Activated CD4-positive, alpha-beta T cell treated with anti-CD3 and anti-CD28 coated beads, Interleukin-10, Interleukin-2, amounts not matched to agents 100 ng/mL and 50 ng/mL, durations not matched to agents 16 hours and 8 hours (primary cell): ENCODE results near the gene PRKN.

Source experiments
- DNase-seq: peaks from one replicate; pipeline ENCODE4 v3.0.0-alpha.2; 2020

Gene PRKN

DNA sequence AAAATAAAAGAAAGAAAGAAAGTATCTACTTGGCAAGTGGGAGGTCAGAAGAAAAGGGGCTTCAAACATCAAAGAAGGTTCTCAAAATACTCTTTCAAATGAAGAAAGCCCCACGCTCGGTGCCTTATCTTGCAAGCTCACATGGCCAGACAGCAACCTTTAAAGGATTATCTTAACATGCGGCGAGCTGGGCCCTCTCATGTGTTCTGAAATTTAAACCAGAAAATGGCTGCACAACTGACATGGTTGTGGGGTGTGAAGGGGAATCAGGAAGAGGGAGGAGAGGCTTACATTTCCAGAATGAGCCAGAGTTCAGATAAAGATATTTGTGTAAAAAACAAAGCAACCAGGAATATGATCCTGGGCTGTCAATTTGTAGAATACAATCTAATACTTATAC, 363.1 kb downstream of the PRKN start:
- no peak for DNase-seq

DNA sequence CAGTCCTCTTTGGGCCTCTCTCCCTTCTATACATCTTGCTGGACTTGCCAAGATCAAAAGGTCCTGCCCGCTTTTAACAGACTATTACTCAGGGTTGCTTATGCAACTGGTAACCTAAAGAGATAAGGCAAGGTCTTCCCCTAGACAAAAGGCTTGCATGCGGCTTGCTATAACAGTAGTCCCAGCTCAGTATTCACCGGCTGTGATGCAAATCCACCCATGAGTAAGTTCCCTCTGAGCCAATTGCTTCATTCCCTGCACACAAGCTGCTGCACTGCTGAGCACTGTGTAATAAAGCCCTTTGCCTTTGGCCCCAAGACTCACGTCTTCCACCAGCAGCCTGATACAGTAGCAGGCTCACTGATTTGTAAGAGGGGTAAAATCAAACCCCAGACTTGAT, 363.8 kb downstream of the PRKN start:
- no peak for DNase-seq

DNA sequence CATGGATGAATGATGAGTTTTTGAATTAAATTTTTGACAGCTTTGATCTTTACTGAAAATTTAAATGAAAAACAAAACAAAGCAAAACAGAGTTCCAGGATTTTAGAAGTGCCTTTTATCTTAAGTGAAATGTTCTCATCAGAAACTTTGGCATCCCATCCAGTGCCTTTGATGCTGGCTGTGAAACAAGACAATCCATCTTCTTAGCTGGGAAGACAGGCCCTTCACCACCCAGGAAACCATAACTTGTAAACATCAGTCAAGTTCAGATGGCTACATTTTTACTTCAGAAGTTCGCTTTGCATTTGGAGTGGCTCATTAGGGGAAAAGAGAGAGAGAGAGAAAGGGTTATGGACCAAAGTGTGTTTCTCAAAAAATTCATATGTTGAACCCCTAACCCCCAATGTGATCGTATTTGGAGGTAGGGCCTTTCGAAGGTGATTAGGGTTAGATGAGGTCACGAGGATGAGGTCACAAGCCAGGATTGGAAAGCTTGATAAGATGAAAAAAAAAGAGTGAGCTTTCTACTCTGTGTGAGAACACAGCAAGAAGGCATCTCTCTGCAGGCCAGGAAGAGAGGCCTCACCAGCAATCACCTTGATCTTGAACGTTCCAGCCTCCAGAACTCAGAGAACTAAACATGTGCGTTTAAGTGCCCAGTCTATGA, 366.5 kb downstream of the PRKN start:
- no peak for DNase-seq

DNA sequence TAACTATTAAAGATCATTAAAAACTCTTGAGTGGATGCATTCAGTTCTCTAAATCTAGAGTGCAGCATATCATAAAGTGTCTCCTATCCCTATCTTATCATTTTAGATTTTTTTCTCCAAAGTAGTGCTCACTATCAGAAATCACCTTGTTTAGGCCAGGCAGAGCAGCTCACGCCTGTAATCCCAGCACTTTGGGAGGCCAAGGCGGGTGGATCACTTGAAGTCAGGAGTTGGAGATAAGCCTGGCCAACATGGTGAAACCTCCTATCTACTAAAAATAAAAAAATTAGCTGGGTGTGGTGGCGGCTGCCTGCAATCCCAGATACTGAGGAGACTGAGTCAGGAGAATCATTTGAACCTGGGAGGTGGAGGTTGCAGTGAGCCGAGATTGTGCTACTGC, 368.9 kb downstream of the PRKN start:
- DNase-seq: no peak

DNA sequence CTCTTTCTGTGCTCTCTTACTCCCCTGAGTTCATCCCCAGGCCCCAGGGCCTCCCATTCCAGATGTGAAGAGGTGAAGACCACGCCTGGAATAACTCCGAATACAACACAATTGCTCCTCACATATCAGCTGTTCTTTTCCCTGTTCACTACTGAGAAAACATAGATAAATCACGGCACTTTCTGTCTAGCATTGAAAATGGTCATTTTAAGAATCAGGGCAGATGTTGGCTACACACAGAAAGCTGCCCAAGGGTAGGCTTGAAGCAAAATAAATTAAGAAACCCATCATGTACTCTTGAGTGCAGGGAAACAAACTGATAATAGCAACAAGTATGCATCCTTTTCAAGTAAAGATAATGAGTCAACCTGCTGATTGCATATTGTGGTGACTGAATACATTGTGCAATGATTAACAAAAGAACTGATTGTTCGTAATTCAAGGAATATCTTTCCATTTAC, 382.5 kb downstream of the PRKN start:
- no peak for DNase-seq

DNA sequence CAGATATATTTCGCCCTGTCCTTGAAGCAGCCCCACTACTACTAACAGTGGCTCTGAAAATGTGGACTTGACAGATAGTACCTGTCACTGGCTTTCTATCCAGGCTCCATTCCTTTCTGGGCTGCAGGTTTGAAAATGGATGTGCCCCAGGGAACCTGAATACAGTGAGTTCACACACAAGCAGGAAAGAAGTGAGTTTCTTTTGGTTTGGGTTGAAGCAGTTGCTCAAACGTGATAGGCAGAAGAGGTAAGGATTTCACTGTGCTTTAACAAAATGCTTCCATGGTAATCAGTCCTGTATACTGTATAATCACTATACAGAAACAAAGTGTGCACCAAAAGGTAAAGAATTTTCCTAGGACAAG, 382.9 kb downstream of the PRKN start:
- DNase-seq: no peak

DNA sequence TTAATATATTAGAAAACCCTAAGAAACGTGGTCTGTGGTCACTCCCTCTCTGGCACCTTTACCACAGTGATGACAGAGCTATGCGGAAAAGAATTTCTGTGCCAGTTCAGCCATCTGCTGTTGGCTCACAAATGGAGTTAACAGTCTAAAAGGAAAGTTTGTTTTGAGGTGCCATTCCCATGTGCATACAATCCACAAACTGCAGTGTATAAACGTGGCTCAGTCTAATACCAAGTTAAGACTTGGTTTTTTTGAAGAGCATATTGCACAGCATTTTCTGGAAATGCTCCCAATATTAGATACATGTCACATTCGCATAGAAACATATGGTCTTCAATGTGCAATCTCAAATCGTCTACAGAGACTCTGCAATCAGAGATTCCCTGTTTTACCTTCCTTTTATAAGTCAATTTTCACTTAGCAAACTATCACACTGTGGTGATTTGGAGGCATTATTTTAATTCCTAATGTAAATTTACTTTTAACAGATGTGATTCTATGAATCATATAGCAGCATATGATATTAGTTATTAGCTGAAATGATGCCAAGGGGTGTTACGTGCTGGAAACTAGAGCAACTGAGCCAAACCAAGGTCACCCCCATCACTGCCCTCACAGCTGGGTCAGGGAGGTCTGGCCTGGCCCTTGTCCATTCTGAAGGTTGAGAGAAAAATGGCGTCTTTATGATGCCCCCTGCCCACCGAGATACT, 383.5 kb downstream of the PRKN start:
- DNase-seq: no peak

DNA sequence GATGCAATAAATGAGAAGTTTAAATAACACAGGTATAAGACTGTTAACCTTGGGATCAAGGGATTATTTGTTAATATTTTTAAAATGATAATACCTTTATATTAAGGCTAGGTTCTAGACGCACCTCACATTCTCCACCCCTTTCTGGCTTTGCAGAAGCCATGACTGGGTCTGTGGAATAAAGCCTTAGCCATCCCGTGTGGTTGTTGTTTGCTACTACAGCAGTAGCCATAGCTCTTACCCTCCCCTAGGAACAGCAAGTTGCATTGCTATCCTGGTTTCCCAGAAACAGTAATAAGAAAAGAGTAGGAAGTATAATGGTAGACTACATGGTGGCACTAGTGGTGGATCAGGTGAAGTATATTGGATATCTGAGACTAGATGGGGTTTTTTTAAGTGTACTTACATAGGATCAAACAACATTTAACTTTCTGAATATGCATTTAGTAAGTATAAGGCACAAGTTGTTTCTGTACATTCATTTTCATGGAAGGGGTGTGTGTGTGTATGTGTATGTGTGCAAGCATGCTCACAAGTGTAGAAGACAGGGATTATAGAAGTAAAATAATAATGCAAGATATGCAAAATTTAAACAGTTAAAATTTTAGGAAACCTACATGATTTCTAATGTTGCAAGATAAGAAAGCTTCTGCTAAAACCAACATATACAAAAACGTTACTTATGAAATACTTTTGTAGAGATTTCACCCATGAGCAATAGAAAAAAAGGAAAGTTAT, 384.2 kb downstream of the PRKN start:
- DNase-seq: no peak

DNA sequence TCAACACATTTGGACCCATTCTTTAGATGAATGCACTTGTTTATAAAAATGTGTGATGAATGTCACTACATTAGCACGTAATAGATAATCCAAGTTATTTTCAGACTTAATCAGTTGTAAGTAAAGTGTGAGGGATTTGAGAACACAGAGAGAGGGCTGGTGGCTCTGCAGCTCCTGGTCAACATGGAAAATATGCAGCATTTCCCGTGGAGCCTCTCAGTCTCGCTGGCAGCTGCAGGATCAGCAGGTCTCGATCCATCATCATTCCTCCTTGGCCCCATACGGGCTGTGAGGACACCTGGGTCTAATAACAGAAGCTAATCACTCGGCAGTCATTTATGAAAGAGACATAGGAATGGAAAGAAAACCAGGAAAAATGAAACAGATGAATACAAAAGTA, 390.2 kb downstream of the PRKN start:
- no peak for DNase-seq

DNA sequence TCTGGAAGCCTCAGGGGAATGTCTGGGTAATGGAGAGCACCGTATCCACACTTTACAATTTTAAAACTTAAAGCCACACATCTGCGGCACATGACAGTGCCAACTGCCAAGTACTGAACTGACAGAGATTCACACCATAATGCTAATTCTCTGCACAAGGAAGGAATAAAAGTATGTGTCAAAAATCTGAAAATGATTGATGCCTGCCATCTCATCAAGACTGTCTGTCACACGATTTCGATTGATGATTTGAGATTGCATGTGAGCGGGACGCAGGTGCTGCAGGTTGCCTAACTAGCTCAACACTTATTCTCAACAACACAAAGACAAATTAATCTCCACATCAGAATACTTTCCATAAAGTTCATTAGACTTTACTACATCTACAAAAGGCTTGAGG, 391.2 kb downstream of the PRKN start:
- no peak for DNase-seq

DNA sequence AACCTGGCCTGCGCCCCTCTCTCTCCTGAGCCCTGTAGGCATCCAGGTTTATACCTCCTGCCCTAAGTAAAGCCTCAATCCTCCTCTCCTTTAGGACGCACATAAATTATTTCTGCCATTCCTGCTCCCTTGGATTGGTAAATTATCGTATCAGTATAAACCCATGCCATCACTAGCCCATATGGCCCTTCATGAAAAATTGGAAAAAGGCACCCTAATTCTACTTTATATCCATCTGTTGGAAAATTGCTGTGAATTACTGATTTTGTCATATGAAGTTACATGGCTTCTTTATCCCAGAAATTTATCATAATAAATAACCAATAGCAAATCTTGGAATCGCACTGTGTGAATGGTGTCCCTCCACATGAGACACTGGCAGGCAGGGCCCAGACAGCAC, 395.2 kb downstream of the PRKN start:
- DNase-seq: no peak

DNA sequence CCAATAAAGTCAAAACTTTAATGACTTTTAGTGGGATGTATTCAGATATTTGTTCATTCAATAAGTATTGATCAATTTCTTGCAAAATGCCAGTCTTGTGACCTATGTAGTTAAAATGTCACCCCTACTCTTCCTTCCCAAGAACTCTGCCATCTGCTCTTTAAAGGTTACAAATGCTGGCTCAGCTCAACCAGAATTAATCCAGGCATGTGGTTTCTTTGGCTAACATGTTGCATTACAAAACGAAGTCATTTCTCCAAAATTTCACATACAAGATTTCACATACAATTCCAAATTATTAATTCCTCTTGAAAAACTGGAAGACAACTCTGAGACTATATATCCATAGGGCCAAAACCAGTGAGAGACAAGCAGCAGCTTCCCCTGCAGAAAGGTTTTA, 395.7 kb downstream of the PRKN start:
- no peak for DNase-seq

DNA sequence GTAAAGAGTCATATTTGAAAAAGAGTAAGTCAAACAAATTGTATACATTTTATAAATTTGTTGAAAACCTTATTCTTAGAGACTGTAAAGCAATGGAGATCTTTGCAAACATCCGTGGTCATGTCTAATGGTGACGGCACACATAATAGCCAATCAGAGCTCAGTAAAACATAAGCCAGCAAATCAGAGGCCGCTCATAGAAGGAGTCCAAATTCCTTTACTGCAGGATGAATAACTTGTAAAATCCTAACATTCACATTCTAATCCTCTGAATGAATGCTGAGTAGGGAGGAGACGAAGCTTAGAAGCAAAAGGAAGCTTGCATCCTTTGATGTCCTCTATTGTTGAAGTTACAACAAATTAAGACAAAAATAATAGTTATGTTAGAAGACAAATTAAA, 401.7 kb downstream of the PRKN start:
- DNase-seq: no peak

DNA sequence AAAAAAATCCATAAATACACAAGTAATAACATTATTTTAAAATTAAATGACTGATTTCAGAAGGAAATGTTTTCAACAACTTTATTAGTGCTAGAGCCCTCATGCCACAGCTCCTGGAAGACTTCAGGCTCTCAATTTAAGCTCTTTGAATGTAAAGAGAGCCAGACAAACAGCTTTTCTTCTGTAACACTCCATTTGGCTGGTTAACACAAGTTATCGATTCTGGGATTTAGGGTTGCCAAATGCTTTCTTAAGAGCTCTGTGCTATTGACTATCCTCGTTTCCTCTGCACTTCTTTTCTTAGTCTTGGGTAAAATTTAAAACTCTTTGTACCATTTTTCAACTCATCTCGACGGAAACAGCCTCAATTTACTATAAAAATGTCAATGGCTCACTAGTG, 402.5 kb downstream of the PRKN start:
- no peak for DNase-seq

DNA sequence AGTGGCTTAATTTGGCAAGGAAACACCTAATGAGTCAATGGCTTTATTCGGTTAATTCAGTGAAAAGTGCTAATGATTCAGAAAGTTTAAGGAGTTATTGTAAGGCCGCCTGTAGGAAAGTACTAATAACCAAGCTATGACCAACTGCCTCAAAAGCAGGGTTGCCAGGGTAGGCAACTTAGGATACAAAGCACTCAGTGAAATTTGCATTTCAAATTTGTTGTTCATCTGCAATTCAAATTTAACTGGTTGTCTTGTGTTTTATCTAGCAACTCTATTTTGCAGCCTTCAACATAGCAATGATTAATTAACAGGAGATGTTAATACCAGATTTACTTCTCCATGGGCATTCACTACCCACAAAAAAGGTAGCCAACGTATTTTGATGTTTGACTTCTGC, 412.3 kb downstream of the PRKN start:
- DNase-seq: no peak

DNA sequence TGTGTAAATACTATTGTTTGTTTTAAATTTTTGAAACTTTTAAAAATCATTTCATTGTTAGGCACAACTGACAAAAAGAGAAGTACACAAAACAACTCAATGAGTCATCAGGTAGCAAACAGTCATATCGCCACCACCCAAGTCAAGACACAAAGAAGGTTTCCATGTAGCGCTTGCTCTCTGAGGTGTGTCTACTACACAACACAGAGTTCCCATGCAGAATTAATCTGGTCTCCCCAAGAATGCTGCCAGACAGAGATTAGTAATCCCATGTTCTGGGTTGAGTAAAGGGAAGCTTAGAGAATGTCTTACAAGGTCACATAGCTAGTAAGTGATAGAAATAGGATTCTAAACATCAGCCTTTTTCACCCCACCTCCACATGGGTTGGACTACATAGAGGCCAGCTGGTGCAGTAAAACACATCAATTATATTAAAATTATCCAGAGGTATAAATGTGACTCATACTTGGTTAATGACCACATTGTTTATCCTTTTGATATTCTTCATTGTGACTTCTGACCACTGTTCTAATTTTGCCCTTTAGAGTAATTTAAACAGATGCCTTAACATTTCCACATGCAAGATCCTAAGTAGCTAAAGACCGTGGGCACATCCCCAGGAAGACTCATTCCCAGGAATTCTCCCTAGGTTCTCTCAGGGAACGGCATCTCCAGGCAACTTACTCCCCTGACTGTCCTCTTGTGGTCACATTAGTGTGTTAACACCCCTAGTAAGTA, 413.5 kb downstream of the PRKN start:
- no peak for DNase-seq

DNA sequence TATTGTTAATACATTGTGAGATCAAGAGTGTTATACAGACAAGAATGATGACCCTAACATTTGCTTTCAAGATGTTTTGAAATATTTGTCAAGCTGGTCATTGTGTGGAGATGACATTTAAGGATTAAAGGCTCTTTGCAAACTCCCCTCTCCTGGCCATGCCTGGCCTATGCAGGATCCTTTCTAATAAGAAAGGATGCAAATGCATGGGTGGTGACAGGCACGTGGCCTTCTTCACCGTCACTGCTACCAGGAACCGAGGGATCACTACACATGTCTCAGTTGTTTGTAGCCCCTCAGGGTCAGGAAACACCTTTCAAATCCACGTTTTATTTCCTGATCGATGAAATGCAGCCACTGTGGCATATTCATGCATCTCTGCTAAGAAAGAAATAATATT, 419.7 kb downstream of the PRKN start:
- no peak for DNase-seq

DNA sequence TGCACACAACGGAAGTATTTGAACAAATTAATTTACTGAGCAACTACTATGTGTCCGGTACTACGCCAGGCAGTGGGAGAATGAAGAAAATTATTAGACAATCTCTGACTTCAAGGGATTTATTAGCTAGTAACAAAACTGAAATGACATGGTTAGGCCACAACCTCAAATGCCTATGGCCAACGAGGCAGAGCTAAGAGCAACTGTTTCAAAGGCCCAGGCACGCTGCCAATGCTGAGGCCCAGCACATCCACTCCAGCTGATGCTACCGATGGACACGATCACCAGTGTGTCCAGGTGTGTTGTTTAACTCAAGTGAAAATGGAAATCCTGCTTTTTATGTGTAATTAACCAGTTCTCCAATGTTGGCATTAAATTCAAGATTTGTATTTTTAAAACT, 420.9 kb downstream of the PRKN start:
- no peak for DNase-seq

DNA sequence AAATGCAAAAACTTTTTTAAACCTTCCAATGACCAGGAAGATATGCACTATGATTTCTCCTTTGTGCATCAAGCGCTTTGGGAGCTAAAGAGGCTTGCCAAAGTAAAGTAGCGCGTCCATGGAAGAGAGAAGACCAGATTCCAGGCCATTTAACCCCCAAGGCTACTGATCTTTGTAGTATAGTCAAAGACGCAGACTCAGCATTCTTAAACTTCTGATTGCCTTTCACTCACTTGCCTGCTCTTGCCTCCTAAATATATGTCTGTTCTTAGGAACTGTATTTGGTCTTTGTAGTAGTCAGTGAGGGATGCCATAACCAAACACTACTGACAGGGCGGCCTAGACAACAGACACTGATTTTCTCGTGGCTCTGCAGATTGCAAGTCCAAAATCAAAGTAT, 426.4 kb downstream of the PRKN start:
- DNase-seq: no peak

DNA sequence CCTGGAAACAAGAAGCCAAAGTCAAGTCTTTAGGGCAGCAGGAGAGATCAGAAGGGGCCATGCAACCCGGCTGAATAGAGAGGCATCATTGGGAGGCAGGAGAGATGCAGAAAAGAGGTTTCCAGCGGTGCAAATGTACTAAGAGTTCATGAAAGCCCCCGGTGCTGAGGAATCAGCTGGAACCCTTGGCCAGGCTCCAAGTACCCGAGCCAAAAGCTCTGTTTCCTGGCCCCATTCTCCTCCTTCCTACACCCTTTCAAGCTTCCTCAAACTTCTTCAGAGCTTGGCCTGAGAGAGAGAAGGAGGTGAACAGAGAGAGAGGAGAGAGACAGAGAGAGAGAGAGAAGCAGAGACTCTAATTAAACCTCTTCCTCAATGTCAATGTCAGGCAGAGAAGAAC, 433.5 kb downstream of the PRKN start:
- DNase-seq: no peak

DNA sequence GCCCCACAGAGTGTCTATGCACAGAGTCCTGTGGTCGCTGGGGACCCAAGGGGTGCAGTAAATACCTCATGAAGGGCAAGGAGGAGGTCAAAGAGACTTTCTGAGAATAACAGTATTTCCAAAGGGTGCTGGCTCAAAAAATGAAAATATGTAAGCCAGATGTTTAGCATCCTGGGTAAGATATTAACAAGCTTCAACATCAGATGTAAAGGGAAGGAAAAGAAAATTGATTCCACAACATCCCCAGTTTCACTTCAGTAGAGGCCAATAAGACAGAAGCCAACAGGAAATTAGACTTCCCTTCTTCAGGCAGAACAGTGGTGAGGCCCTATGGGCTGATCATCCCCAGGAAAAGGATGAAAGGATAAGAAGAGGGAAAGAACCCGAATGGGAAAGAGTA, 434.7 kb downstream of the PRKN start:
- no peak for DNase-seq

DNA sequence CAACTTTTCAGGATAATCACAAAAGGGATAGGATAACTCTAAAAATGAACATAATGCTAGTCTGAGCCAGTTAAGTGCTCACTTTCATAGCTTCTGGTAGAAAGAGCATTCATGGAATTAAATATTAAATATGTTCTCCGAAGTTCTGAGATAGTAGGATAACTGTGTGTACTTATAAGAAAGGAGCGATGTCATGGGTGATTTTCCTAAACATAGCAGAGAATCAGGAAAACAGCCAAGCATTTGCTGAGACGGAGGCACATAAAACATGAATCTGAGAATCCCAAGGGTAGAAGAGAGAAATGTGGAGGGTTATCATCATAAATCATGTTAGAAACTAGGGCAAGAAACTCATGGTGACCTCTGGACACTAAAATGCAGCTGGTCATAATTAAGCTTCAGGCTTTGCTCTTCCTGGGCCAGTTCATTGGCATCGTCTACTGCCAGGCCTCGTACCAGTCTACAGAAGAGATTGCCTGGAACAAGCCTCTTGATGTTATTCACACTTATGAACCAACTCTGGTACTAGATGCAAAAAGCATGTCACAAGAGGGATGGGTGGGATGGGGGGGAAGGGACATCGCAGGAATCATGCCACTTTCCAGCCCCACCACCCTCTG, 436.6 kb downstream of the PRKN start:
- DNase-seq: no peak

DNA sequence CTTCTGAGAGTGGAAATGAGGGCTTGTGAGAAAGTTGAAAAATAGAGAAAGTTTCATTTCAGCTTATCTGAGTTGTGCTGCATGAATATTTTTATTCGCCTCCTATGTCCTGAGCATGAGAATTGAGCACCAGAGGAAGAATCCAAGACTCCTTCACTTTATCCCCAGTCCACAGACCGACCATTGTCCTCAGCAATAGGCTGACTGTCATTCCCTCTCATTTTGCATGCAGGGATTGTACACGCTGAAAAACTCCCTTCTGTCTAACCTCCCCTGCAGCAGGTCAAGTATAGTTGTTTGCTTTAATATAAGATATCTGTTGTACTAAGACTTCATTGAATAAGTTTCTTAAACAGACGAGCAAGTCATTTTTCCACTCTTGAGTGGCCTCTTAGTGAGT, 437.6 kb downstream of the PRKN start:
- DNase-seq: no peak
